Osteocyte (in vitro differentiated cells): ENCODE measurements around the gene TMEM229B. TPM values are rescaled to one million over a fixed set of nuclear protein-coding genes. Genes with fewer than 3 reads are reported as not detected.

Experiments
- DNase-seq: peaks from one replicate; pipeline ENCODE4 v3.0.0; 2021; ENCODE audit warnings: mixed read lengths; ENCODE audit not compliant: unreplicated experiment; ENCODE audit errors: extremely low spot score
- H3K27ac Mint-ChIP-seq: one replicate; pipeline ENCODE4 v1.8.0; 2021; ENCODE audit warnings: mild to moderate bottlenecking, mixed read lengths; ENCODE audit not compliant: unreplicated experiment
- H3K27me3 Mint-ChIP-seq: one replicate; pipeline ENCODE4 v1.8.0; 2021; ENCODE audit warnings: mixed read lengths; ENCODE audit not compliant: unreplicated experiment
- H3K36me3 Mint-ChIP-seq: one replicate; pipeline ENCODE4 v1.8.0; 2021; ENCODE audit warnings: mixed read lengths; ENCODE audit not compliant: unreplicated experiment
- H3K4me1 Mint-ChIP-seq: one replicate; pipeline ENCODE4 v1.8.0; 2021; ENCODE audit warnings: mixed read lengths; ENCODE audit not compliant: unreplicated experiment
- H3K4me3 Mint-ChIP-seq: one replicate; pipeline ENCODE4 v1.8.0; 2021; ENCODE audit warnings: mild to moderate bottlenecking, moderate library complexity, mixed read lengths; ENCODE audit not compliant: unreplicated experiment
- H3K9me3 Mint-ChIP-seq: one replicate; pipeline ENCODE4 v1.8.0; 2021; ENCODE audit warnings: mixed read lengths; ENCODE audit not compliant: unreplicated experiment
- CTCF ChIP-seq: fragments of 200-600 bp; sonication (generic); IDR thresholded peaks from 2 replicates; pipeline ENCODE4 v1.5.0; 2021; ENCODE audit warnings: antibody characterized with exemption, mild to moderate bottlenecking, moderate library complexity
- total RNA-seq: library from RNA; stranded (reverse); gene quantifications from 2 replicates; pipeline ENCODE4 v1.2.1, GENCODE V29; 2021

Gene TMEM229B
- total RNA-seq, 1 donor from 2014 or later: 0.51 TPM

GRCh38 chr14:67526181-67526580 lies 37.7 kb upstream of the TMEM229B start:
- Mint-ChIP-seq H3K27me3 (peaks cover 67% of the 10 kb centered on the region), H3K27ac (no peak overlapping the region)
- TF ChIP-seq CTCF: no peak

GRCh38 chr14:67525389-67525788 lies 36.9 kb upstream of the TMEM229B start:
- Mint-ChIP-seq H3K27ac (no peak overlapping the region), H3K4me3 (no peak overlapping the region), H3K27me3 (peaks cover 67% of the 10 kb centered on the region), H3K9me3 (no peaks in the 10 kb centered on the region), H3K36me3 (no peaks in the 10 kb centered on the region), H3K4me1 (no peaks in the 10 kb centered on the region)
- no peak for TF ChIP-seq CTCF
- DNase-seq: no peak

More at GRCh38 chr14:67526181-67526580, 37.7 kb upstream of the TMEM229B start:
- Mint-ChIP-seq H3K4me1 (no peaks in the 10 kb centered on the region), H3K4me3 (no peak overlapping the region), H3K9me3 (no peaks in the 10 kb centered on the region), H3K36me3 (no peaks in the 10 kb centered on the region)
- DNase-seq: no peak

DNA sequence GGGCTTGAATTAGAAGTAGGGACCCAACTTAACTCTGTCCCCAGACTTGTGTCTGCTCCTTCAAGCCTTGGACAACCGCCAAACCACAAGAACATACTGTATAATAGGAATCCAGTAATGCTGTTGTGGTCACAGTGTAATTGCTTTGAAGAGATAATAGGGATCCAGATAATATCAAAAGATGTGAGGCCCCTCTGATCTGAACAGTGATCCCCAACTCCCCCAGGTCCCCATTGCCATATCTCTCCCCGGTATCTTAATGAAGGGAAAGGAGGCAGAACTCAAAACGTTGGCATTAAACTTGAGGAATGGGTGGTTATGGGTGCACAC lies 36.1 kb upstream of the TMEM229B start:
- Mint-ChIP-seq H3K4me3 (no peak overlapping the region), H3K27ac (no peak overlapping the region), H3K9me3 (no peaks in the 10 kb centered on the region), H3K4me1 (no peaks in the 10 kb centered on the region), H3K27me3 (peaks cover 68% of the 10 kb centered on the region), H3K36me3 (no peaks in the 10 kb centered on the region)
- TF ChIP-seq CTCF: no peak
- no peak for DNase-seq

DNA sequence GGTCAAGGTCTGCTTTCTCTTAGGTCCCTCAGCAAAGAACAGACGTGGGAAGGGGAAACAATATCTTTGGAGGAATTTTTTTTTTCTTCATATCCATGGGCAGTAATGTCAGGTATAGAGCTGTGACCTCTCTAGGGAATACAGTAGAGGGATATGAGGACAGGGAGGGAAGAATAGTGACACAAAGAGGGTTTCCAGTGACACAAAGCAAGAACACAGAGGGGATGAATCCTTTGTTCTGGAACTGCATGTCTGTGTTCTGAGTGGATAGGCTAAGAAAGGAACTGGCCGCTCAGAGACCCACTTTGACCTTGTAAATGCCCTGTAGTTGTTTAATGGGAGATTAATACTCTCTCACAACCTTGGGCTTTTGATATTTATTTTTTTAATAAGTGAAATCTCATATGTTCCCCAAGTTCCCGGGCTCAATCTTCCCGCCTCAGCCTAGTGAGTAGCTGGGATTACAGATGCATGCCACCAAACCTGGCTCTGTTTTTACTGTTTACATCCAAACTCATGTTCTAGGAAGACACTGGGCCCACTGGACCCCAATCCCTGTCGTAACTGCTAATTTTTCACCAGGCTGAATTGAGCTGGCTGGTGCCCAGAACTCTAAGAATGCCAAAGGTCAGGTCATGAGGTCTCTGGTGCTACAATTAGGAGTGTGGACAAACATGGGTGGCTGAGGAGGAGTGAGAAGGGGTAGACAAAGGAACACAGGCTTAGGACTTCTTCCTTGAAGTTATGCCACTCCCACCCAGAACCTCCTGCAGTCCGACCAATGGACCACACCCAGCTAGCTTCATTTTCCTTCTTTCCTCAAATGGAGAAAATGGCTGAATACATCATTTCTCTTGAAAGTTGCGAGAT lies 35.5 kb upstream of the TMEM229B start:
- peaks cover 67% of the 10 kb centered on the region for H3K27me3 Mint-ChIP-seq
- H3K36me3 Mint-ChIP-seq: no peaks in the 10 kb centered on the region
- DNase-seq: no peak
- no peak overlapping the region for H3K27ac Mint-ChIP-seq
- H3K9me3 Mint-ChIP-seq: no peaks in the 10 kb centered on the region
- no peaks in the 10 kb centered on the region for H3K4me1 Mint-ChIP-seq
- no peak overlapping the region for H3K4me3 Mint-ChIP-seq
- TF ChIP-seq CTCF: no peak

- TF ChIP-seq CTCF: no peak
- Mint-ChIP-seq H3K9me3 (no peaks in the 10 kb centered on the region), H3K4me3 (no peak overlapping the region), H3K27me3 (peaks cover 77% of the 10 kb centered on the region), H3K27ac (no peak overlapping the region), H3K36me3 (no peaks in the 10 kb centered on the region), H3K4me1 (no peaks in the 10 kb centered on the region)
- no peak for DNase-seq
Observed at GRCh38 chr14:67522270-67522669, 33.7 kb upstream of the TMEM229B start.
